Activated naive CD8-positive, alpha-beta T cell (primary cell): Measurements from ENCODE around the gene ZNF282.

ENCODE experiments used
- H3K27ac Mint-ChIP-seq: one replicate; pipeline ENCODE4 v1.8.0; 2021; ENCODE audit warnings: mixed read lengths
- H3K27me3 Mint-ChIP-seq: one replicate; pipeline ENCODE4 v1.8.0; 2021; ENCODE audit warnings: mixed read lengths
- H3K36me3 Mint-ChIP-seq: one replicate; pipeline ENCODE4 v1.8.0; 2021; ENCODE audit warnings: mixed read lengths
- H3K4me1 Mint-ChIP-seq: one replicate; pipeline ENCODE4 v1.8.0; 2021; ENCODE audit warnings: low read depth, mixed read lengths
- H3K4me3 Mint-ChIP-seq: one replicate; pipeline ENCODE4 v1.8.0; 2021; ENCODE audit warnings: mild to moderate bottlenecking, mixed read lengths
- H3K9me3 Mint-ChIP-seq: one replicate; pipeline ENCODE4 v1.8.0; 2021; ENCODE audit warnings: low read depth, mixed read lengths

ZNF282 gene

GRCh38 chr7:149195180-149196150 is at the start of gene ZNF282:
TSS of gene ZNF282 (plus strand) at chr7:149195546. CDS start at chr7:149195590, 44 bp downstream.
- peaks cover 41% of the 10 kb centered on the region for H3K4me1 Mint-ChIP-seq
- peaks cover 8% of the 10 kb centered on the region for H3K36me3 Mint-ChIP-seq
- H3K27me3 Mint-ChIP-seq: no peaks in the 10 kb centered on the region
- peak within 1 kb of the TSS; percentile 93 for H3K27ac Mint-ChIP-seq
- peak within 1 kb of the TSS; percentile 95 for H3K4me3 Mint-ChIP-seq
- no peaks in the 10 kb centered on the region for H3K9me3 Mint-ChIP-seq

- Mint-ChIP-seq H3K27me3 (no peaks in the 10 kb centered on the region), H3K36me3 (no peaks in the 10 kb centered on the region), H3K4me1 (peaks cover 34% of the 10 kb centered on the region), H3K27ac (peak within 1 kb of the TSS; percentile 92), H3K4me3 (peak within 1 kb of the TSS; percentile 91), H3K9me3 (no peaks in the 10 kb centered on the region)
Measured at GRCh38 chr7:149147072-149147751, 48.1 kb upstream of the ZNF282 start, which contains the start of gene ZNF398. TSS of gene ZNF398 (plus strand) at chr7:149147453. CDS start at chr7:149147743, 290 bp downstream.

GRCh38 chr7:149147752-149148653 is 47.3 kb upstream of the ZNF282 start:
- Mint-ChIP-seq H3K27me3 (no peaks in the 10 kb centered on the region), H3K36me3 (no peaks in the 10 kb centered on the region), H3K9me3 (no peaks in the 10 kb centered on the region), H3K4me1 (peaks cover 37% of the 10 kb centered on the region), H3K4me3 (peak overlapping the region; percentile 89), H3K27ac (peak overlapping the region; percentile 79)

- H3K27ac Mint-ChIP-seq: peak overlapping the region; percentile 5
- no peaks in the 10 kb centered on the region for H3K9me3 Mint-ChIP-seq
- peaks cover 4% of the 10 kb centered on the region for H3K36me3 Mint-ChIP-seq
- H3K27me3 Mint-ChIP-seq: no peaks in the 10 kb centered on the region
- H3K4me1 Mint-ChIP-seq: peaks cover 39% of the 10 kb centered on the region
- peak overlapping the region; percentile 1 for H3K4me3 Mint-ChIP-seq
Measured at GRCh38 chr7:149150981-149151380, 44.4 kb upstream of the ZNF282 start.

- H3K36me3 Mint-ChIP-seq: peaks cover 10% of the 10 kb centered on the region
- peaks cover 38% of the 10 kb centered on the region for H3K4me1 Mint-ChIP-seq
- H3K27ac Mint-ChIP-seq: no peak overlapping the region
- H3K4me3 Mint-ChIP-seq: no peak overlapping the region
- no peaks in the 10 kb centered on the region for H3K27me3 Mint-ChIP-seq
- no peaks in the 10 kb centered on the region for H3K9me3 Mint-ChIP-seq
Measured at GRCh38 chr7:149153346-149153745, 42.0 kb upstream of the ZNF282 start.

- no peak overlapping the region for H3K4me3 Mint-ChIP-seq
- peaks cover 10% of the 10 kb centered on the region for H3K36me3 Mint-ChIP-seq
- peaks cover 33% of the 10 kb centered on the region for H3K4me1 Mint-ChIP-seq
- no peaks in the 10 kb centered on the region for H3K9me3 Mint-ChIP-seq
- H3K27ac Mint-ChIP-seq: no peak overlapping the region
- no peaks in the 10 kb centered on the region for H3K27me3 Mint-ChIP-seq
Measured at GRCh38 chr7:149154056-149154455, 41.3 kb upstream of the ZNF282 start.

- no peaks in the 10 kb centered on the region for H3K9me3 Mint-ChIP-seq
- no peaks in the 10 kb centered on the region for H3K27me3 Mint-ChIP-seq
- peak overlapping the region; percentile 54 for H3K27ac Mint-ChIP-seq
- peaks cover 27% of the 10 kb centered on the region for H3K4me1 Mint-ChIP-seq
- no peak overlapping the region for H3K4me3 Mint-ChIP-seq
- H3K36me3 Mint-ChIP-seq: peaks cover 12% of the 10 kb centered on the region
Measured at GRCh38 chr7:149156898-149157297, 38.4 kb upstream of the ZNF282 start.

- Mint-ChIP-seq H3K9me3 (no peaks in the 10 kb centered on the region), H3K4me3 (no peak overlapping the region), H3K27ac (no peak overlapping the region), H3K36me3 (peaks cover 9% of the 10 kb centered on the region), H3K27me3 (no peaks in the 10 kb centered on the region), H3K4me1 (peaks cover 12% of the 10 kb centered on the region)
Measured at GRCh38 chr7:149161241-149161848, 34.0 kb upstream of the ZNF282 start.

GRCh38 chr7:149166142-149166541 is 29.2 kb upstream of the ZNF282 start:
- Mint-ChIP-seq H3K36me3 (peaks cover 3% of the 10 kb centered on the region), H3K9me3 (no peaks in the 10 kb centered on the region), H3K4me1 (no peaks in the 10 kb centered on the region), H3K27me3 (no peaks in the 10 kb centered on the region), H3K27ac (peak overlapping the region; percentile 73), H3K4me3 (no peak overlapping the region)

- no peak overlapping the region for H3K4me3 Mint-ChIP-seq
- H3K27me3 Mint-ChIP-seq: no peaks in the 10 kb centered on the region
- H3K9me3 Mint-ChIP-seq: no peaks in the 10 kb centered on the region
- no peaks in the 10 kb centered on the region for H3K4me1 Mint-ChIP-seq
- H3K36me3 Mint-ChIP-seq: peaks cover 3% of the 10 kb centered on the region
- H3K27ac Mint-ChIP-seq: peak overlapping the region; percentile 73
Measured at GRCh38 chr7:149166630-149167352, 28.6 kb upstream of the ZNF282 start.

GRCh38 chr7:149171892-149172533 is 23.3 kb upstream of the ZNF282 start:
- no peaks in the 10 kb centered on the region for H3K4me1 Mint-ChIP-seq
- no peak overlapping the region for H3K4me3 Mint-ChIP-seq
- H3K36me3 Mint-ChIP-seq: peaks cover 6% of the 10 kb centered on the region
- H3K9me3 Mint-ChIP-seq: no peaks in the 10 kb centered on the region
- no peaks in the 10 kb centered on the region for H3K27me3 Mint-ChIP-seq
- no peak overlapping the region for H3K27ac Mint-ChIP-seq

- Mint-ChIP-seq H3K27me3 (no peaks in the 10 kb centered on the region), H3K4me1 (no peaks in the 10 kb centered on the region), H3K36me3 (peaks cover 8% of the 10 kb centered on the region), H3K4me3 (no peak overlapping the region), H3K9me3 (no peaks in the 10 kb centered on the region), H3K27ac (no peak overlapping the region)
Measured at GRCh38 chr7:149172534-149172920, 22.8 kb upstream of the ZNF282 start.

GRCh38 chr7:149175150-149175549 is 20.2 kb upstream of the ZNF282 start:
- Mint-ChIP-seq H3K27ac (no peak overlapping the region), H3K4me1 (no peaks in the 10 kb centered on the region), H3K36me3 (peaks cover 11% of the 10 kb centered on the region), H3K27me3 (no peaks in the 10 kb centered on the region), H3K9me3 (no peaks in the 10 kb centered on the region), H3K4me3 (no peak overlapping the region)
